ENCODE data around the gene CASK. TPM values are rescaled to one million over a fixed set of nuclear protein-coding genes. Genes with fewer than 3 reads are reported as not detected.

CASK gene
- polyA plus RNA-seq, 1 donor from 2014 or later, result 58.3 TPM

DNA sequence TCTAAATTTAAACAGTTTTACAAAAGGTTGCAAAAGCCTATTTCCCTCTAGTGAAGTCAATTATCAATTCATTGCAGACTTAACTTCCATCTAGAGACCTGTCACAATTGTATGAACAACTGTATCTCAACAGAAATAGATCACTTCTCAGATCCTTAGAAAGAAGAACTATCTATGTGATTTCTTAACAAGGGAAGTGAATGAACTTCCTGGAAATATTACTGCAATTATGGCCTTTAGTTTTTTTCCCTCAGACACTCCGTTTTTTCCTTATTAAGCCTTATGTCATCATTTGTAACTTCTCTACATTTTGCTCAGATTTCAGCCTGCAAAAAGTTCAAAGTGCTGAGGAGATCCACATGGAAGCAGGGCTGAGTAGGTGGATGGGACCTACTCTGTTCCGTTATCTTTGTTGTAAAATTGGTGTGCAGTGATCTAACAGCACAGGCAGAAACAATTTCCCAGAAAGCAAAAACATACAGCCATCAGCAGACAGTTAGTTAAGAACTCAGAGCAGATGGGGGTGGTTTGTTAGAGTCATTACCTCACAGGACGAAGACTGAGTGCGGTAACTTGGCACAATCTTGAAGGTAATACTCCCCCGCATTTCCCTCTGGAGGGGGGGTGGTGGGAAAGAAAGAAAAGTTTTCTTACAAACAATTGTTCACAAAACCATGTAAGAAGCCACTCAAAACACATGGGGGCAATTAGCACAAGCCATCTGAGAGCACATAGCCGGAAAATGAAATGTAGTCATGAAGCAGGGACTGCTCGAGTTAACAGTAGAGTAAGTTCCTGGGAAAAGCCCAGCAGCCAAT lies 363.9 kb downstream of the CASK start:
- Histone ChIP-seq H3K9me3 (ENCODE audit: low read length) (no peaks in the 10 kb centered on the region), H3K9ac (ENCODE audit: low read length) (no peak overlapping the region), H2AFZ (ENCODE audit: low read depth, low read length) (no peak overlapping the region), H3K4me2 (ENCODE audit: low read length) (no peak overlapping the region), H3K79me2 (replicated peaks; ENCODE audit: insufficient read depth, low read length) (no peaks in the 10 kb centered on the region), H3K27ac (ENCODE audit: low read length) (no peak overlapping the region), H3K4me3 (ENCODE audit: low read length) (no peak overlapping the region), H3K27me3 (ENCODE audit: insufficient read depth, low read depth, low read length) (no peaks in the 10 kb centered on the region), H3K9me2 (ENCODE audit: insufficient read depth, low read length) (no peaks in the 10 kb centered on the region), H4K20me1 (ENCODE audit: insufficient read depth) (no peaks in the 10 kb centered on the region), H3F3A (ENCODE audit: insufficient read depth, low read length, poor library complexity, severe bottlenecking) (no peaks in the 10 kb centered on the region), H3K36me3 (ENCODE audit: insufficient read depth, low read length) (no peaks in the 10 kb centered on the region)
- TF ChIP-seq TAF1 (IDR thresholded peaks at IDR 0.05; ENCODE audit: low read depth) (no peak), SMC3 (conservative IDR thresholded peaks at IDR 0.05; ENCODE audit: poor library complexity) (no peak), REST (IDR thresholded peaks at IDR 0.05; ENCODE audit: borderline replicate concordance) (no peak), POLR2AphosphoS5 (IDR thresholded peaks at IDR 0.05) (no peak), EZH2 (IDR thresholded peaks at IDR 0.05; ENCODE audit: borderline replicate concordance, insufficient read depth, low read length, poor library complexity, severe bottlenecking) (no peak), CTCF (IDR thresholded peaks at IDR 0.05; ENCODE audit: poor library complexity, severe bottlenecking) (no peak)

GRCh38 chrX:41558531-41558930 lies 364.8 kb downstream of the CASK start:
- Histone ChIP-seq H3K27ac (ENCODE audit: low read length) (no peak overlapping the region), H3K9me2 (ENCODE audit: insufficient read depth, low read length) (no peaks in the 10 kb centered on the region), H3K9ac (ENCODE audit: low read length) (no peak overlapping the region), H3K36me3 (ENCODE audit: insufficient read depth, low read length) (no peaks in the 10 kb centered on the region), H3K4me3 (ENCODE audit: low read length) (no peak overlapping the region), H3K79me2 (replicated peaks; ENCODE audit: insufficient read depth, low read length) (no peaks in the 10 kb centered on the region), H3K27me3 (ENCODE audit: insufficient read depth, low read depth, low read length) (no peaks in the 10 kb centered on the region), H2AFZ (ENCODE audit: low read depth, low read length) (no peak overlapping the region), H4K20me1 (ENCODE audit: insufficient read depth) (no peaks in the 10 kb centered on the region), H3K9me3 (ENCODE audit: low read length) (no peaks in the 10 kb centered on the region), H3F3A (ENCODE audit: insufficient read depth, low read length, poor library complexity, severe bottlenecking) (no peaks in the 10 kb centered on the region), H3K4me2 (ENCODE audit: low read length) (no peak overlapping the region)
- TF ChIP-seq RAD21 (conservative IDR thresholded peaks at IDR 0.05), result no peak
- TF ChIP-seq POLR2AphosphoS5 (IDR thresholded peaks at IDR 0.05), result no peak
- no peak for TF ChIP-seq MXI1 (conservative IDR thresholded peaks at IDR 0.05; ENCODE audit: poor library complexity, severe bottlenecking)
- no peak for TF ChIP-seq CTCF (IDR thresholded peaks at IDR 0.05; ENCODE audit: poor library complexity, severe bottlenecking)
- TF ChIP-seq TAF1 (IDR thresholded peaks at IDR 0.05; ENCODE audit: low read depth), result no peak
- no peak for TF ChIP-seq EP300 (conservative IDR thresholded peaks at IDR 0.05; ENCODE audit: poor library complexity, severe bottlenecking)
- TF ChIP-seq SMC3 (conservative IDR thresholded peaks at IDR 0.05; ENCODE audit: poor library complexity), result no peak
- no peak for TF ChIP-seq REST (IDR thresholded peaks at IDR 0.05; ENCODE audit: borderline replicate concordance)
- no peak for TF ChIP-seq EZH2 (IDR thresholded peaks at IDR 0.05; ENCODE audit: borderline replicate concordance, insufficient read depth, low read length, poor library complexity, severe bottlenecking)
